ENCODE measurements around the gene KRT33B. TPM values are rescaled to one million over a fixed set of nuclear protein-coding genes. Genes with fewer than 3 reads are reported as not detected.

KRT33B gene
- total and polyA plus RNA-seq, 2 of the 8 experiments (the other 6 are each of a cell fraction or from before 2014, with no cell fraction given), result not detected

DNA sequence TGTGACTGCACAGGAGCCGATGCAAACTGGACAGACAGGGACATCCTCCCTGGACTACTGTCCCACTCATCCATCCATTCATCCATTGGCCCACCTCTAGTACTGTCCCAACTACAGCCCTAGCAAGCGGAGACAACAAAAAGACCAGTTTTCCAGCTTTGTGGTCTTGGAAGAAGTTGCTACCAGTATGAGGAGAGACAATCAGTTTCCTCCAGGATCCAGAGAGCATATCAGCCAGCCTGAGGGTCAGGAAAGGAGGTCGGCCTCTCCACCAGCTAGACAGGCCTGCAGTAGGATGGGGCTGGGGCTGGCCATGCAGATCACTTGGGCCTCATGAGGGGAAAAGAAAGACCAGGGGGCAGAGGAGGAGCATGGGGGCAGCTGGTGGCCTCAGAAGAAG is 35.8 kb downstream of the KRT33B start:
- Histone ChIP-seq H2BK20ac (ENCODE audit: low read length) (no peak overlapping the region), H3K18ac (ENCODE audit: extremely low read depth, low read length) (no peak overlapping the region), H3K4me3 (ENCODE audit: extremely low read depth in 1 of 4, insufficient read depth in 2 of 4, low read depth in 3 of 4, low read length in 4 of 4) (no peak overlapping the region), H2AK5ac (ENCODE audit: low read depth, low read length) (no peak overlapping the region), H3K79me2 (ENCODE audit: control insufficient read depth in 1 of 2, insufficient read depth in 2 of 2, low read length in 2 of 2) (no peaks in the 10 kb centered on the region), H3K4me1 (replicated peaks in 1 of 4; ENCODE audit: control insufficient read depth in 3 of 4, insufficient read depth in 4 of 4, low read length in 3 of 4) (no peaks in the 10 kb centered on the region), H4K91ac (replicated peaks; ENCODE audit: insufficient read length, low read length) (no peak overlapping the region), H3K56ac (replicated peaks; ENCODE audit: insufficient read length, low read depth, low read length) (no peak overlapping the region), H4K20me1 (replicated peaks in 1 of 2; ENCODE audit: control insufficient read depth in 1 of 2, insufficient read depth in 2 of 2, low read length in 2 of 2) (no peaks in the 10 kb centered on the region), H2BK120ac (replicated peaks; ENCODE audit: low read depth, low read length) (no peak overlapping the region), H2BK15ac (ENCODE audit: low read length) (no peak overlapping the region), H3K23ac (ENCODE audit: insufficient read length) (no peak overlapping the region), H2BK5ac (ENCODE audit: low read depth, low read length) (no peak overlapping the region), H4K5ac (ENCODE audit: insufficient read length, low read depth, low read length) (no peak overlapping the region), H3K9ac (replicated peaks in 1 of 4; ENCODE audit: extremely low read depth in 1 of 4, low read depth in 3 of 4, low read length in 3 of 4) (no peak overlapping the region), H3K4me2 (ENCODE audit: insufficient read depth in 1 of 2, low read depth in 2 of 2, low read length in 2 of 2) (no peak overlapping the region), H3K79me1 (ENCODE audit: low read depth, low read length) (no peaks in the 10 kb centered on the region), H3K14ac (ENCODE audit: insufficient read length) (no peak overlapping the region), H3K27me3 (replicated peaks in 1 of 4; ENCODE audit: control insufficient read depth in 3 of 4, extremely low read depth in 1 of 4, insufficient read depth in 3 of 4, low read length in 3 of 4) (no peaks in the 10 kb centered on the region), H3K23me2 (ENCODE audit: low read depth, low read length) (no peaks in the 10 kb centered on the region), H3K27ac (ENCODE audit: low read depth, low read length) (no peak overlapping the region), H2BK12ac (ENCODE audit: low read depth, low read length) (no peak overlapping the region), H3K9me3 (ENCODE audit: insufficient read depth in 2 of 2, low read depth in 1 of 2, low read length in 1 of 2) (no peaks in the 10 kb centered on the region), H3K36me3 (ENCODE audit: control insufficient read depth in 2 of 4, insufficient read depth in 4 of 4, low read length in 3 of 4) (no peaks in the 10 kb centered on the region), H2AFZ (ENCODE audit: low read length) (no peak overlapping the region), H4K8ac (ENCODE audit: extremely low read depth, insufficient read depth, low read length) (0 out of 2 replicates have a peak overlapping the region, but pooled peaks have one; percentile 57), H3K4ac (replicated peaks; ENCODE audit: insufficient read length, low read depth, low read length) (no peak overlapping the region)
- no peak for DNase-seq (ENCODE audit: low read depth in 1 of 2, low spot score in 2 of 2)
- FAIRE-seq, result no peak
- POLR2A ChIA-PET (ENCODE audit: partially characterized antibody), result no interaction called here
- CTCF ChIA-PET (ENCODE audit: partially characterized antibody), result interaction anchor here (1.1 to 5.8 kb wide), 4 partner anchors 9 to 315 kb away, joined by 4 to 24 read pairs (median 5); no protein-coding TSS in a partner anchor
- TF ChIP-seq SIRT6 (IDR thresholded peaks at IDR 0.05; ENCODE audit: low read length) (no peak), SIN3A (conservative IDR thresholded peaks at IDR 0.05 in 1 of 2, IDR thresholded peaks at IDR 0.05 in 1 of 2; ENCODE audit: low read depth in 1 of 2, low read length in 2 of 2) (no peak), CREB1 (IDR thresholded peaks at IDR 0.05) (no peak), TAF7 (optimal IDR thresholded peaks at IDR 0.05; ENCODE audit: borderline replicate concordance, low read depth, low read length) (no peak), GABPA (IDR thresholded peaks at IDR 0.05; ENCODE audit: borderline replicate concordance, insufficient read depth, low read length) (no peak), SAP30 (IDR thresholded peaks at IDR 0.05; ENCODE audit: insufficient read depth, insufficient replicate concordance, low read length) (no peak), JUN (IDR thresholded peaks at IDR 0.05; ENCODE audit: low read depth, low read length) (no peak), RXRA (IDR thresholded peaks at IDR 0.05; ENCODE audit: insufficient read depth, low read depth, low read length) (no peak), POLR2A (IDR thresholded peaks at IDR 0.05; ENCODE audit: control extremely low read depth in 1 of 2, low read depth in 2 of 2, low read length in 2 of 2) (no peak), HDAC2 (IDR thresholded peaks at IDR 0.05; ENCODE audit: borderline replicate concordance in 1 of 2, low read depth in 2 of 2, low read length in 2 of 2) (no peak)
- 95% methylated on average over 3 of the region's 3 CpGs; no CpG with 5 or more reads in 1 of the 2 experiments for WGBS, 2 experiments (ENCODE audit: extremely low coverage in 1 of 2, insufficient coverage in 1 of 2, insufficient read length in 1 of 2, insufficient replicate concordance in 2 of 2, low coverage in 1 of 2, low lambda C conversion rate in 2 of 2, missing lambda C conversion rate in 1 of 2)
